GM21723 (cell line): ENCODE data around the gene LLGL2.

Experiments used
- ATAC-seq: cut with Tn5 transposase; IDR thresholded peaks from one replicate; pipeline ENCODE4 v1.9.1; 2021; ENCODE audit warnings: mild to moderate bottlenecking, moderate library complexity; ENCODE audit not compliant: unreplicated experiment

The LLGL2 gene

DNA sequence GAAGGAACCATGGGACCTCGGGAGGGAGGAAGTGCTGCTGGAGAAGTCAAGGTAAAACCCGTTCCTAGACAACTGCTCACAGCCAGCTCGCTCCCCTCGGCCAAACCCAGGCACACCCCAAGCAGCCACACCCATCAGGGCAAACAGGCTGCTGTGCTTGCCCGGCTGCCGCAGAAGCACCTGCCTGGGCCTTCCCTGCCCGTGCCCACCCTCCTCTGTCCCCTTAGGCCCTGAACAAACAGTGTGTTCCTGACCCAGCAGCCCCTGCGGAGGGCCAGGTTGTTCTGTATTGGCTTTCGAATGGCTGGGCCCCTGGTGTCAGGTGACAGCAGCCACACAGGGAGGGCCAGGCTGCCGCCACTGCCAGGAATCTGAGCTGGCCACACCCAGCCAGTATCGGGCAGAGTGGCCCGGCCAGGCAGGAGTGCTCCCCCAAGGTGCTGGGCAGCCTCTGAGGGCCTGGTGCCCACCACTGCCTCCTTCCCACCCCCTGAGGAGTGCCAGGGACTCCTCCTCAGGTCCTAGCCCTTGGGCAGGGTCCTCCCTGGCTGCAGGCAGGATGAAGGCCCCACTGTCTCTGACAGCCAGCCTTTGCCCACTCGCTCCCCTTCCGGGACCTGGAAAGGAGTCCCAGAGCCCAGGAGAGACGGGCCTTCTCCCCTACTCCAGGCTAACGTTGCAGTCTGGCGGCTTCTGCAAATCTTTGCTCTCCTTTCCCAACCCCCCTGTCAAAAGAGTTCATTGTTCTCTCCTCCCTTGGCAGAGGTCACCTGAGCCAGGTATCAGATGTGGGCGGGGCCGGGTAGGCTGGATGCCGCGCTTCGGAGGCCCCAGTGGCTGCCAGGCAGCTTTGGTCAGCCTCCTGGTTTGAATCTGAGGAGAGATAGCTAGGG, 24.0 kb downstream of the LLGL2 start:
- ATAC-seq, result no peak

DNA sequence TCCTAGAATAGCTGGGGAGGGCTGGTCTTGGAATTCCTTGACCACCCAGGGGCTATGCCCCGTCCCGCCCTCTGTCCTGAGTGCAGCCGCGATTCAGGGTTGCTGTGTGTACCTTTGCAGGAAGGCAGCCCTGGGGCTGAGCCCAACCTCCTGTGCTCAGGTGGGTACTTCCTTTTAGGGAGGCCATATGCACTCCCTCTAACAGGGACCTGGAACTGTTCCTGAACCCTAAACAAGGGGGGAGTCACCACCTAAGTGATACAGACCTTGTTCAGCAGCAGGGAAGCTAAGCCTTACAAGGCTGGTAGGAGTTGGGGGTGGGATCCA, 24.6 kb downstream of the LLGL2 start:
- no peak for ATAC-seq

DNA sequence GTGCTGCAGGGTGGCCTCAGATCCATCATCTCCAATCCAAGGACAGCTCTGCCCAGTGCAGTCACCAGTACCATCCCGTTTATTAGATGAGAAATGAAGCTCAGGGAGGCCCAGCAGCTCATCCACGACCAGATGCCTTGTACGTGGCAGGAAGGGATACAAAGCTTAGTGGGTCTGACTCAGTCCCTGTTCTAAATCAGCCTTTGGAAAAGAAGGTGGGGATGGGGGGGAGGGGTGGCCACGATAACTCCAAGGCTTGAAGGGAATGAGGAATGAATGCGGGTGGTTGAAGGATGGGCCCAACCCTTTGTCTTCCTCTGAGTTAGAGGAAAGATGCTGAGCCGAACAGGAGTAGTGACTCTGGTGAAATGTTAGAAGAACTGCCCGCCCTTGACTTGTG, 25.8 kb downstream of the LLGL2 start:
- no peak for ATAC-seq

DNA sequence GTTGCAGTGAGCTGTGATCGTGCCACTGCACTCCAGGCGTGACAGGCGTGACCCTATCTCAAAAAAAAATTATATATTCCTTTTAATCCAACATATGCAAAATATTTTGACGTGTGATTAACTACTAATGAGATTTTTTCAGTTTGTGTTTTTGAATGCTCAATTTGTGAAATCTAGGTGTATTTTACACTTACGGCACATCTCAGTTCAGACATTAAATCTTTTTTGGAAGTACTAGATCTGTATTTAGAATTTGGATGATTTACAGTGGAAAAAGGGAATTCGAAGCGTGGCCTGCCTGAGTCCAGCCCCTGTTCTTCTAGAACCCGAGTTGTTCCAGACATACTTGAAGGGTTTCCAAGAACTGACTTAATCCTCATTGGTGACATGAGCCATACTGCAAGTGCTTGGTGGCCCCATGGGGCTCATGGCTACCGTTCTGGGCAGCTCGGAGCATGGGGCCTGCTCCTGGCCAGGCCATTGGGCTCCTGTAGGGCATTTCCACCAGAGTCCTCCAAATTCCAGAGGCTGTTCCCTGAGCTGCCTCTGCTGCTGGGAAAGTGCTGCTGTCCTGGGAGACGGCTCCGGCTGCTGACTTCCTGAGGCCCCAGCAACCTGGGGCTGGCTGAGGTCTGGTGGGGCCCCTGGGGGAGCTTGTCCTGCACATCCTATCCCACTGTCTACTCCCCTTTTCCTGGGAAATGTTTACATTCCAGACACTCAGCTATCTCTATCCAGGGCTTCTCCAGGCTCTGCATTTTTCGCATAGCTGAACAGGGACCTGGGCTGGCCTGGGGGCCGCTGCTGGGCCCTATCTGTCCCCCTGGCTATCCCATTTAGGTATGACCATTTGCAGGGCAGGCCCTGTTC, 27.2 kb downstream of the LLGL2 start:
- no peak for ATAC-seq

DNA sequence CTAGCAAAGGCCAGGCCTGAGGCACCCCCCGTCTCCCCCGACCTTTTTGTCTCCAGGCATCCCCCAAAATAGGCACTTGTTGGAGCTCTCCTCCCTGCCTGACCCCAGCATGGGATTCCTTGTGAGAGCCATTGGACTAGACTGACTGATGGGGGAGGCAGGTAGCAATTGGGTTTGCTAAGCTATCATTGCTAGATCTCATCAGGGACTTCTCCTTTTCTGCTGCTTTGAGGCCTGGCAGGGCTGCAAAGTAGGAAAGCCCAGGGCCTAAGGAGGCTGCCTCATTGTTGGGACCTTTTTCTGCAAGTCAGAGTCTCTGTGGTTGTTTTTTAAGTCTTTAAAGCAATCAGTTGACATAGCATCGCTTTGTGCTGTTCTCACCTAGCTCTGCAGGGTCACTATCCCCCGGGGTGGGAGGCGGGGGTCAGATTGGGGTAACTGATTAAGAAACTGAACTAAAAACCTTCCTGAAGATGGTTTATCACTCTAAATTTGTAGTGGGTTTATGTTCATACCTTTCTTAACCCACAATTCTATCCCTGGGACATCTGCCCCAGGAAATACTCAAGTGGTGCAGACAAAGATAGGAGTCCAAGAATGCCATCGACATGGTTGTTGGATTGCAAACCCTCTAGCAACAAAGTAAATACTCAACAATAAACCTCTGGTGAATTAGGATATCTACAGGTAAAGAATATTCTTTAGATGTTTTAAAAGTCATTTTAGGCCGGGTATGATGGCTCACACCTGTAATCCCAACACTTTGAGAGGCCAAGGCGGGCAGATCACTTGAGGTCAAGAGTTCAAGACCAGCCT, 28.0 kb downstream of the LLGL2 start:
- ATAC-seq, result no peak

DNA sequence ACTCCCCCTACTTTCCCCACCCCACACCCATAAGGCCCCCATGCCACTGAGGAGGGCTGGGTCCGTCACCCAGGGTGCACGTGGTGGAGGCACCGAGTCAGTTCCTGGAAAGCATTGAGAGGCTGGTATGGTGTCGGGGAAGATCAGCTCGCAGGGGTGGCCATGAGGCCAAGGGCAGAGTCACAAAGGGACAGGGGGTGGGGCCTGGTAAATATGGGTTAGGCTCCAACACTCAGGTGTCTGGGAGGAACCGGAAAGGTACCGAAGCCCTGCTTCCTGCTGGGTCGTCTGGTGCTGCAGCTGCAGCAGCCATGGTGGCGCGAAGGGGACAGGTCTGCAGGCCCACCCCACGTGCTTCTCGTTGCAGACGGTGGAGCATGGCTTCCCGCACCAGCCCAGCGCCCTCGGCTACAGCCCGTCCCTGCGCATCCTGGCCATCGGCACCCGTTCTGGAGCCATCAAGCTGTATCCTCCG, 30.2 kb downstream of the LLGL2 start:
- no peak for ATAC-seq

DNA sequence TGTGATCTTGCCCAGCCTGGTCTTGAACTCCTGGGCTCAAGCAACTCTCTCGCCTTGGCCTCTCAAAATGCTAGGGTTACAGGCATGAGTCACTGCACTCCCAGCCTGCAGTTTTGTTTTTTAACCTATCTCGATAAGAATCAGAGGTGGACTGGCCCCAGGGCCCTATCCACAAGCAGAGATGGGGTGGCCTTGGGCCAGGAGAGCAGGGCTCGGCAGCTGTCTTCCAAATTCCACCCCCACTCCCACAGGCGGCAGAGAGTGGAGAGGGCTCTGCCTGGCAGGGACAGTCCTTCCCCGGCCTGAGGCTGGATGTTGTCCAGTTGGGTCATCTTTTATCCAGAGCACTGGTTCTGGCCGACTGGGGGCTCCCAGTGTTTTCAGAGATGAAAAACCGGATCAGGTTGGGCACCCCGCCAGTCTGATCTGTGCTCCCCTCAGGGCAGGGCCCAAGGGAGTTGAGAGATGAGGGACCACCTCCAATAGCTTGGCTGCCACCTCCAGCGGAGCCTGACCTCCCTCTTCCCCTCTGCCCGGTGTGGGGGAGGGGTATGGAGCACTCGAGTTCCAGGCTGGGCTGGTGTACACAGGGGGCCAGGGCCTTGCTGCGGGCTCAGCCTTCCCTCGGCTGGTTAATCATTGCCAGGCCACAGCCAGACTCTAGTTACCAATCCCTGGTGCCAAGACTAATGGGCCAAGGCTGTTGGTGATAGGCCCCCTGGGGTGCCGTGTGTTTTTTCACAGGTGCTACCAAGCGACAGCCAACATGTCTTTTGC, 31.8 kb downstream of the LLGL2 start:
- ATAC-seq, result no peak

DNA sequence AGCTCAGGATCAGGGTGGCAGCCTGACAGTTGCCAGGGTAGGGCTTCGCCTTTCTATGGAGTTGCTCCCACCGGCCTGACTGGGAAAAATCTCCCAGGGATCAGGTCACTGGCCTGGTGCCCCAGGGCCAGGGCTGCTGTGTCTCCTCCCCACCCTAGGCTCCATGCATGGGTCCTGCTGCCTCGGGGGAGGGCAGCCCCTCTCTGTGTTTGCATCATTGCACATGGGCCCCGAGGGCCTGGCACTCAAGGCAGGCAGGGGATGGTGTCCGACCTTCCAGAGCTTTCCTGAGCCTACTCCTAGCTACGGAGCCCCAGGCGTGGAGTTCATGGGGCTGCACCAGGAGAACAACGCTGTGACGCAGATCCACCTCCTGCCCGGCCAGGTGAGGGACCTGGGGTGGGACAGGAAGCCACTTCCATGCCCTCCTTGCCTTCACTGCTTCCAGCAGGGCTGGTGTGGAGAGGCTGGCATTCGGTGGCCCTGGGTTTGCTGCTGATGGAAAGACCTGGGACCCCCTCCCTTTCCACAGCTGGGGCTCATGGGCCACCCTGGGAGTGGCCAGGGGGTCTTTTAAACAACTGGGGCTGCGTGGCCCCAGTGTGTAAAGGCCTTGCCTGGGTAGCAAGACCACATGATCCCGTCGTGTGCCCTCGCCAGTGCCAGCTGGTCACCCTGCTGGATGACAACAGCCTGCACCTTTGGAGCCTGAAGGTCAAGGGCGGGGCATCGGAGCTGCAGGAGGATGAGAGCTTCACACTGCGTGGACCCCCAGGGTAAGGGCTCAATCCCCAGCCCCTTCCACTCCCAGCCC, 32.6 kb downstream of the LLGL2 start:
- ATAC-seq, result no peak

DNA sequence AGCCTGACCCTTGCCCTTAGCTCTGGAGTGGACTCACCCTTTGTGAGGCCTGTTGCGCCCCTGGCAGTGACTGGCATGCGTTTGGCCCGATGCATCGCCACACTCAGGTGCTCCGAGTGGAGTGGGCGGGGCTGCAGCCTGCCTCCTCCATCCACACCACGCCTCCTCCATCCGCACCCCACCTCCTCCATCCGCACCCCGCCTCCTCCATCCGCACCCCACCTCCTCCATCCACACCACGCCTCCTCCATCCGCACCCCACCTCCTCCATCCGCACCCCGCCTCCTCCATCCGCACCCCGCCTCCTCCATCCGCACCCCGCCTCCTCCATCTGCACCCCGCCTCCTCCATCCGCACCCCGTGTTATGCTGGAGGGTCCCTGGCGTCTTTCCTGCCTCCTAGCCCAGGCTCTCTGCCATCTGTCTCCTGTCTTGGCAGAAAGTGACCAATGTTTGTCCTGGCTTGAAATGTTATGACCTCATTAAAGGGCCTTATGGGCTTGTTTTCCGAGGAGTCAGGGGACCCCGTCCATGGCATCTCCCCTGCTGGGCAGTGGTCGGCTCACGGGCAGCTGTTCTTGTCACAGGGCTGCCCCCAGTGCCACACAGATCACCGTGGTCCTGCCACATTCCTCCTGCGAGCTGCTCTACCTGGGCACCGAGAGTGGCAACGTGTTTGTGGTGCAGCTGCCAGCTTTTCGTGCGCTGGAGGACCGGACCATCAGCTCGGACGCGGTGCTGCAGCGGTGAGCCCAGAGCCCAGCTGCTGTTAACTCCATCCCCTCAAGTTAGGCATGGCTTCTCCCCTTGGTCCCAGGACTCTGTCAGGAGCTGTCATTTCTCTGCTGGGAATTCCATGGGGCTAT, 33.4 kb downstream of the LLGL2 start:
- no peak for ATAC-seq

DNA sequence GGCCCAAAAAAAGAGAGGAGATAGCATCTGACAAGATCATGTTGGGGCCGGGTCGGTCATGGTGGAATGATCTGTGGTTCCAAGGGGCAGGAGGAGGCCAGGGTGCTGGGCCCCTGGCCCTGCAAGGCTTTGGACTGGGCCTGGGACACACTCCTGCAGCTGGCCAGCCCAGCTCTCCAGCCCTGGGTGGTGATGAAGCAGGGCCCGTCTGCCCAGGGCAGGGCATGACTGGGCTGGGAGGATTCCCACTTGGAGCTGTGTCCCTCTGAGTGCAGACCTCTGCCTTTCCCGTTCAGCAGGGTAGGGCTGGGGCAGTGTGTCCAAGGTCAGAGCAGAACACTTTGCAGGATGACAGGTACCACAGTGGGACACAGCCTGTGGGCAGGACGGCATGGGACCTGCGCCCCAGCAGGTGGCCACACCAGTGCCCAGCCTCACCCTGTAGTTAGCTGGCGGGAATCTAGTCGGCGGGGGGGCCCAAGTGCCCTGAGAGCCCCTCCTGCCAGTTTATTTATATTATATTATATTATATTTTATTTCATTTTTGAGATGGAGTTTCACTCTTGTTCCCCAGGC, 34.5 kb downstream of the LLGL2 start:
- ATAC-seq, result no peak

DNA sequence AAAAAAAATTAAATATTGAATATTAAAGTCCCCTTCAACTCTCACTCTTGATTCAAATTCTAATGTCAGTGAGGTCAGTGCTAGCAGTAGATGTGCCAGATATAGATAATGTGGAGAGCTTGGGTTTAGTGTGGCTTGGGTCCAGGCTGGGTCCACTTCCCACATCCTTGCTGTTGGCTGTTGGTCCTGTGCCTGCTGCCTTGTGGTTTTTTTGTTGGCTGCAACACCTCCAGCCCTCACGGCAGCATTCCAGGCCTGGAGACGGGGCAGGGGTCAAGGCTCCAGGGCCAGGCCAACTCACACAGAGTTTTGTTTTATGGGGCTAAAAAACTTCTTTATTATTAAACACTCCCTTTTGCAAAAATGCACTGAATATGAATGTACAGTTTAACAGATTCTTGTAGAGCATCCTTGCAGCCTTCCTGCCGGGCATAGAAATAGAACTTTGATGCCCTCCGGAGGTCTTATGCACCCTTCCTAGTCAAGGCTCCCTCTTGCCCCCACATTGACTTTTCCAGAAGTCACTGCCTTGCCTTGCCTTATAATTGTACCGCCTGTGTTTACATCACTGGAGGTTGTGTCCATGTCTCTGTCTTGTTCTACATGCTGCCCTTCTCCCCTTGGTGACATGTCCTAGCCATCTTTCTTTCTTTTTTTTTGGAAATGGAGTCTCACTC, 36.6 kb downstream of the LLGL2 start:
- no peak for ATAC-seq

DNA sequence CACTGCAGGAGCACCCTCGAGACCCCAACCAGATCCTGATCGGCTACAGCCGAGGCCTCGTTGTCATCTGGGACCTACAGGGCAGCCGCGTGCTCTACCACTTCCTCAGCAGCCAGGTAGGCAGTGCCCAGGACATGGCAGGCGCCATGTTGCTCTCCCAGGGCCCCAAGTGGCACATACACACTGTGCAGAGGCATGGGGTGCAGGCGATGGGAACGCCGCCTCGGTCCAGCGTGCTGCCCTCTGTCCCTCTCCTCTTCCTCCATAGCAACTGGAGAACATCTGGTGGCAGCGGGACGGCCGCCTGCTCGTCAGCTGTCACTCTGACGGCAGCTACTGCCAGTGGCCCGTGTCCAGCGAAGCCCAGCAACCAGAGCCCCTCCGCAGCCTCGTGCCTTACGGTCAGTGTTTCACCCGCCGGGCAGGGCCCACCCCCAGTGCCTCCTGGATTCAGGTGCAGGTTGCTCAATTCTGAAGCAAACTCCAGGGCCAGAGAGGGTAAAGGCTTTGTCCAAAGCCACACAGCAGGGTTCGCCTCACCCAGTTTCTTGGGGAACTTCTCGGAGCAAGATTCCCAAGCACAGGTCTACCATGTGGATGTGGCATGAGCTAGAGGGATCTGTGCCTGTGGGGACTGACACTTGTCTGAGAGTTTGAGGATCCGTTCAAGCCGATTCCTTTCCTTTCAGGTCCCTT, 37.7 kb downstream of the LLGL2 start:
- no peak for ATAC-seq

DNA sequence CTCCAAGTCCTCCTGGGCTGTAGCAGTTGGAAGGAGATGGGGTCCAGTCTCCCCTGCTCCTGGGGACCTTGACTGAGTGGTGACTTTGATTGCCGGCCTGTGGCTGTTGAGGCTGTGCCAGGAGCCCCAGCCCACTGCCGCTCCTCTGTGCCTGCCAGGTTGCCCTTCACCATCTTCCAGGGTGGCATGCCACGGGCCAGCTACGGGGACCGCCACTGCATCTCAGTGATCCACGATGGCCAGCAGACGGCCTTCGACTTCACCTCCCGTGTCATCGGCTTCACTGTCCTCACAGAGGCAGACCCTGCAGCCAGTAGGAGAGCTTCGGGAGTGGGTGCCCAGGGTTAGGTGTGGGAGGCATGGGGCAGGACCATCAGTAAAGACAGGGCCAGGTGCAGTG, 38.7 kb downstream of the LLGL2 start:
- ATAC-seq, result no peak

DNA sequence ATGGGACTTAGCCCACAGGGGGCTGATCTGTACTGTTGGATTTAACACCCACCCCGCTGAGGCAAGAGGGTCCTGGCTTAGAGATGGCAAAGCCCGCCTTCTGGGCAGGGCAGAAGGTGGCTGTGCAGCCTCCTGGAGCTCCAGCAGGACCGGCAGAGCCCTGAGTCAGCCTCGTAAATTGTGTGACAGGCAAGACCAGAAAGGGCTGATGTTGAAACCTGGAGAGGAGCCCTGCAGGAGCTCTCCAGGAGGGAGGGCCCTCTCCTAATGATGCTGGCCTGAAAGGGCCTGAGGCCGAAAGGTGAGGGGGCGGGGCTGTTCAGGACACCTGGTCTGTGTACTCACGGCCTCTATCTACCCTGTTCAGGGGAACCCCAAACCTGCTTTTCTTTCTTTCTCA, 39.6 kb downstream of the LLGL2 start:
- no peak for ATAC-seq

DNA sequence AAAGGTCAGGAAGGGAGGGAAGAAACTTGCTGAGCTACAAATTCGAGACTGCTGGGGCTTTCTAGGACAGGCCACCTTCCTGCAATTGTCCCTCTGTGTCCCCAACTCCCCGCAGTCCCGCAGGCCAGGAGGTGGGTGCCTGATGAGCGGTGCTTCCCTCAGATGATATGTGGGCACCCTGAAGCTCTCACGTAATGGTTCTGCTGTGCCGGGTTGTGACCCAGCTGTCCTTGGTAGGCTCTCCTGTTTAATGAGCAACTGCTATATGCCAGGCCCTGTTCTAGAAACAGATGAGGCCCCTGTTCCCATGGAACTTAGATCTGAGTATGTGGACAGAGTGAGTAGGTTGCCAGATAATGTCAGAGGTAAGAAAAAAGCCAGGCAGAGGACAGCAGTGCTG, 40.1 kb downstream of the LLGL2 start:
- no peak for ATAC-seq

DNA sequence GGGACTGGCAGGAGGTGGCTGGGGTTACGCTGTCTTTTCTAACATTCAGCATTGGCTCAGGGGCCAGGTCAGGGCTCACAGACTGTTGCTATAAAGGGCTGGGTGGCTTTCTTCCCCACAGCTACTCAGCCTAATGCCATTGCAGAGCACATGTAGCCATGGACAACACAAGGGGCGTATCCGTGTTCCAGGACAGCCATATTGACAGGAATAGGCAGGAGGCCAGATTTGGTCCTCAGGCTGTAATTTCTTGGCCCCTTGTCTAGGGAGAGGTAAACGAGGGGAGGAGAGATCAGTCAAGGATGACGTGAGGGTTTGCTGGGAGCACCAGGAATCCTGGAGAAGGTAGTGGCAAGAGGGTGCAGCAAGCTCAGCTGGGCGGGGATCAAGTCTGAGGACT, 40.9 kb downstream of the LLGL2 start:
- ATAC-seq, result no peak

DNA sequence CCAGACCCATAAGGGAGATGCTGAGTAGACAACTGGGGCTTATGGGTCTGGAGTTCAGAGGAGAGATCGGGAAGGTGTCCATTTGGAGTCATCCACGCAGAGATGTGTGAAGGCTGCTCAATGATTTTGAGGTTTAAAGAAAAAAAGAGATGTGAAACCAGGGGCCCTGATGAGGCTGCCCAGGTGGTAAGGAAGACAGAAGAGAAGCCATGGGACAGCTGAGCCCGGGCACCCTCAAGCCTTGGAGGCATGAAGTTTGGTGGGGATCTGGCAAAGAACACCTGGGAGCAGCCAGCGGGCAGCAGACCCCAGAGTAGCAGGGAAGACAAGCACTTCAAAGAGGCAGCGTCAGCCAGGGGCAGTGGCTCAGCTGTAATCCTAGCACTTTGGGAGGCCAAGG, 41.3 kb downstream of the LLGL2 start:
- ATAC-seq, result no peak
